GM06990 (cell line): ENCODE measurements around the gene TERT.
"Not testable (repeated sequence)": the region's sequence is repeated elsewhere in the genome, so short reads cannot be mapped to it uniquely, and the experiment has no call there.

Experiments used
- DNase-seq: peaks from one replicate; pipeline ENCODE4 v3.0.0-alpha.2; 2011; ENCODE audit not compliant: insufficient read length; ENCODE audit errors: extremely low read depth
- H3K27me3 ChIP-seq: replicated peaks from 2 replicates; pipeline ENCODE4 v1.6.0; 2011; ENCODE audit warnings: low read length; ENCODE audit not compliant: control insufficient read depth, insufficient read depth
- H3K36me3 ChIP-seq: 2 replicates; pipeline ENCODE4 v1.5.1; 2011; ENCODE audit warnings: low read length; ENCODE audit not compliant: control insufficient read depth, insufficient read depth
- H3K4me3 ChIP-seq: replicated peaks from 2 replicates; pipeline ENCODE4 v1.5.1; 2011; ENCODE audit warnings: low read depth, mild to moderate bottlenecking, control low read depth, low read length
- TF ChIP-seq, protein P1 (sequence below): IDR thresholded peaks from 2 replicates; pipeline ENCODE4 v1.5.1; 2011; ENCODE audit warnings: low read length, control low read depth, mild to moderate bottlenecking, inconsistent platforms; ENCODE audit not compliant: insufficient read depth, poor library complexity, severe bottlenecking

TERT gene

DNA sequence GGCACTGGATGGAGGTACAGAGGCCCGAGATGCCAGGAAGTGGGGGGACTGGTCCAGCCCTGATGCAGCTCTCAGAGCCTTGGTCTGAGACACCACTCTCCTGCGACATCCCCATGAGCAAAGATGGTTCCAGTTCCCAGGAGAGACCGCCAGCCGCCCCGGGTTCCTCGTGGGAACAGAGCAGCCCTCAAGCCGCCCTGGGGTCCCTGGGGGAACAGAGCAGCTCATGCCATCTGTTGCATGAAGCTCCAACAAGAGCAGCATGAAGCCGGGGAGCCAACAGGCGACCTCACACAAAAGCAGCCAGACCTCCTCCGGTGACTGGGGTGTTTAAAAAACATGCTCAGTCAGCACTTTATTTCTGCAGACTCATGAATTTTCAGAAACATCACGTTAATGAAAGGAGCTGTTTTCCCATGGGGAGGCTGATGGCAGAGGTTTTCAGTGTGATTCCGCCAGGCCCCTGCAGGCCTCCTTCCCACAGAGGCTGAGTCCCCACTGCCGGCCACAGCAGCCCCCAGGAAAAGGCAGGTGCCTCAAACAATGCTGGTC is 63.4 kb downstream of the TERT start:
- TF ChIP-seq, protein P1, sequence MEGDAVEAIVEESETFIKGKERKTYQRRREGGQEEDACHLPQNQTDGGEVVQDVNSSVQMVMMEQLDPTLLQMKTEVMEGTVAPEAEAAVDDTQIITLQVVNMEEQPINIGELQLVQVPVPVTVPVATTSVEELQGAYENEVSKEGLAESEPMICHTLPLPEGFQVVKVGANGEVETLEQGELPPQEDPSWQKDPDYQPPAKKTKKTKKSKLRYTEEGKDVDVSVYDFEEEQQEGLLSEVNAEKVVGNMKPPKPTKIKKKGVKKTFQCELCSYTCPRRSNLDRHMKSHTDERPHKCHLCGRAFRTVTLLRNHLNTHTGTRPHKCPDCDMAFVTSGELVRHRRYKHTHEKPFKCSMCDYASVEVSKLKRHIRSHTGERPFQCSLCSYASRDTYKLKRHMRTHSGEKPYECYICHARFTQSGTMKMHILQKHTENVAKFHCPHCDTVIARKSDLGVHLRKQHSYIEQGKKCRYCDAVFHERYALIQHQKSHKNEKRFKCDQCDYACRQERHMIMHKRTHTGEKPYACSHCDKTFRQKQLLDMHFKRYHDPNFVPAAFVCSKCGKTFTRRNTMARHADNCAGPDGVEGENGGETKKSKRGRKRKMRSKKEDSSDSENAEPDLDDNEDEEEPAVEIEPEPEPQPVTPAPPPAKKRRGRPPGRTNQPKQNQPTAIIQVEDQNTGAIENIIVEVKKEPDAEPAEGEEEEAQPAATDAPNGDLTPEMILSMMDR: no peak
- H3K36me3 ChIP-seq: no peaks in the 10 kb centered on the region
- no peak for DNase-seq
- H3K27me3 ChIP-seq: no peaks in the 10 kb centered on the region; the same call in 1 of the 2 replicates
- no peak overlapping the region for H3K4me3 ChIP-seq

DNA sequence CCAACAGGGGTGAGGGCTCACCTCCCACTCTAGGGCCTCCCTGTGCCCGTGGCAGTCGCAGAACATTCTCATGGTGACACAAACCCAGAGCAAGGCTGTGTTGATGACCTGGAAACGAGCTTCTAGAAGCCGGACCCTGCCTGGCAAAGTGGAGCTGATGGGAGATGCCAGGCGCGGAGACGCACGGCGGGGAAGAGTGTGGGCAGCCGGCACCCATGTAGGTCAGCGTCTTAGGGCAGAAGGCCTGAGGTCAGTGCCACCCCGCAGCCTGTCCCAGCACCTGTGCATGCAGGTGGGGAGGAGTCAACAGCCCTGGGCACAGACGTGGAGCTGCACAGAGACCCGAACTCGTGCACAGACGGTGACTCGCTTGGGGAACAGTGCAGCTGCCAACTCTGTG is 64.3 kb downstream of the TERT start:
- Histone ChIP-seq H3K36me3 (no peaks in the 10 kb centered on the region), H3K4me3 (no peak overlapping the region), H3K27me3 (no peaks in the 10 kb centered on the region; the same call in 1 of the 2 replicates)
- no peak for DNase-seq
- TF ChIP-seq, protein P1: no peak

GRCh38 chr5:1229822-1230221 is 65.0 kb downstream of the TERT start:
- Histone ChIP-seq H3K4me3 (no peak overlapping the region), H3K27me3 (no peaks in the 10 kb centered on the region; the same call in 1 of the 2 replicates), H3K36me3 (no peaks in the 10 kb centered on the region)
- TF ChIP-seq, protein P1: no peak
- no peak for DNase-seq

DNA sequence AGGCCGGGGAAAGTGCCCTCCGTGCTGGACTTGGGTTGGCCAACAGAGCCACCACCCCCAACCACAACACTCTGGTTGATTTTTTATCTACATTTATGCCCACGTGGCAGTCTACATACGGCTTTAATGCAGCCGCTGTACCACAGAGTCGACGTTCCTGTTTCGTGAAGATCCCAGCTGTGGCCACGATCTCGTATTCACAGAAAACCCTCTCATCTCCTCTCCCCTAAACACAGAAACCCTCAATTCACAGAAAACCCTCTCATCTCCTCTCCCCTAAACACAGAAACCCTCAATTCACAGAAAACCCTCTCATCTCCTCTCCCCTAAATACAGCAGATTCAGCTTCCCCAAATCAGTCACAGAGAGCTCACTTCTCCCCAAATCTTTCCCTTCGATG is 65.8 kb downstream of the TERT start:
- not testable (repeated sequence) for H3K4me3 ChIP-seq, H3K27me3 ChIP-seq, H3K36me3 ChIP-seq, DNase-seq

DNA sequence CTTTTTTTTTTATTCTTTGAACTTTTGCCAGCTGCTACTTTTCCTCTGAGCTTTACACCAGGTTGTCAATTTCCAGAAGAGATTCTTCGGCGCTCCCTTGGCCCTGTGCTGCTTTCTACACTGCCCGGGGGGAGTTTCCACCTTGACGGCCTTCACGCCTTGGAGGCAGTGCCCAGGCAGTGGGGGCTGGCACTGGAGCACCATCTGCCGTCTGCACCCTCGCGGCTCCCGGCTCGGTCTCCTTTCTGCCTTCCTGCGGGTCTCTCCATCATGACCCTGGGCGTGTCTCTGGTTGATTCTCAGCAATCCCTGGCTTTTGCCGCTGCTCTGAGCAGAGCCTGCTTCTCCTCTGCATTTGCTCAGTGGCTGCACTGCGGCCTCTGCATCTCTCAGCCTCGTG is 66.7 kb downstream of the TERT start:
- no peaks in the 10 kb centered on the region for H3K36me3 ChIP-seq
- TF ChIP-seq, protein P1: no peak
- no peak for DNase-seq
- no peak overlapping the region for H3K4me3 ChIP-seq
- no peaks in the 10 kb centered on the region; the same call in 1 of the 2 replicates for H3K27me3 ChIP-seq

- Histone ChIP-seq H3K4me3 (no peak overlapping the region), H3K27me3 (no peaks in the 10 kb centered on the region; the same call in 1 of the 2 replicates), H3K36me3 (no peaks in the 10 kb centered on the region)
- DNase-seq: no peak
- TF ChIP-seq, protein P1: no peak
These were observed 67.2 kb downstream of the TERT start for GRCh38 chr5:1227667-1228066.
